Peyer's patch (tissue), 4 donors: Measurements from ENCODE around the gene RAB34.

Experiments used
- POLR2A ChIP-seq, 2 donors: fragments of 450-650 bp; IDR thresholded peaks; one replicate each; pipeline ENCODE4 v1.5.1; 2017; ENCODE audit warnings: antibody characterized with exemption in 2 of 2, mild to moderate bottlenecking in 2 of 2, moderate library complexity in 2 of 2
- TF ChIP-seq, protein P1 (sequence below), 6 experiments: fragments of 450-650 bp in 4 of 6; fragments of 200-600 bp in 2 of 6; sonication (generic) in 1 of 6; IDR thresholded peaks; one replicate each; pipeline ENCODE4 v1.5.1; 2017 to 2019; ENCODE audit warnings: antibody characterized with exemption in 6 of 6, mild to moderate bottlenecking in 3 of 6, moderate library complexity in 1 of 6

DNA sequence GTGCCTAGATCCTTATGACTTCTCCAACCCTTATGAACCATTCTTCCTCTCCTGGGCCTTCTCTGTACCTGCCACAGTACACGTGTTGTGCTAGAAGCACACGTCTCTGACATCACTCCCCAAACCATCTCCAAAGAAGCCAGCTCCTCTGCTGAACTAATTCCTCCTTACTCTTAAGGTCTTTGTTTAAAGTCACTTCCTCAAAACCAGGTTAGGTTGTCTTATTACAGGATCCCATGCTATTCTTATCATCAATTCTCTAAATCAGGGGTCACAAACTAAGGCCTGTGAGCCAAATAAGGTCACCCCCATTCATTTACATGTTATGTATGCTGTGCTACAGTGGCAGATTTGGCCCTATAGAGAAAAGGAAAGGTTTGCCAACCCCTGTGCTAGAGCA, 51.7 kb downstream of the RAB34 start:
- TF ChIP-seq, protein P1, sequence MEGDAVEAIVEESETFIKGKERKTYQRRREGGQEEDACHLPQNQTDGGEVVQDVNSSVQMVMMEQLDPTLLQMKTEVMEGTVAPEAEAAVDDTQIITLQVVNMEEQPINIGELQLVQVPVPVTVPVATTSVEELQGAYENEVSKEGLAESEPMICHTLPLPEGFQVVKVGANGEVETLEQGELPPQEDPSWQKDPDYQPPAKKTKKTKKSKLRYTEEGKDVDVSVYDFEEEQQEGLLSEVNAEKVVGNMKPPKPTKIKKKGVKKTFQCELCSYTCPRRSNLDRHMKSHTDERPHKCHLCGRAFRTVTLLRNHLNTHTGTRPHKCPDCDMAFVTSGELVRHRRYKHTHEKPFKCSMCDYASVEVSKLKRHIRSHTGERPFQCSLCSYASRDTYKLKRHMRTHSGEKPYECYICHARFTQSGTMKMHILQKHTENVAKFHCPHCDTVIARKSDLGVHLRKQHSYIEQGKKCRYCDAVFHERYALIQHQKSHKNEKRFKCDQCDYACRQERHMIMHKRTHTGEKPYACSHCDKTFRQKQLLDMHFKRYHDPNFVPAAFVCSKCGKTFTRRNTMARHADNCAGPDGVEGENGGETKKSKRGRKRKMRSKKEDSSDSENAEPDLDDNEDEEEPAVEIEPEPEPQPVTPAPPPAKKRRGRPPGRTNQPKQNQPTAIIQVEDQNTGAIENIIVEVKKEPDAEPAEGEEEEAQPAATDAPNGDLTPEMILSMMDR (IDR thresholded peaks at IDR 0.05) = no peak
- TF ChIP-seq POLR2A (IDR thresholded peaks at IDR 0.05) = no peak
